ENCODE measurements around the gene TMPRSS4. TPM values are rescaled to one million over a fixed set of nuclear protein-coding genes. Genes with fewer than 3 reads are reported as not detected.

The TMPRSS4 gene
- total RNA-seq, 1 donor from 2014 or later, result not detected

DNA sequence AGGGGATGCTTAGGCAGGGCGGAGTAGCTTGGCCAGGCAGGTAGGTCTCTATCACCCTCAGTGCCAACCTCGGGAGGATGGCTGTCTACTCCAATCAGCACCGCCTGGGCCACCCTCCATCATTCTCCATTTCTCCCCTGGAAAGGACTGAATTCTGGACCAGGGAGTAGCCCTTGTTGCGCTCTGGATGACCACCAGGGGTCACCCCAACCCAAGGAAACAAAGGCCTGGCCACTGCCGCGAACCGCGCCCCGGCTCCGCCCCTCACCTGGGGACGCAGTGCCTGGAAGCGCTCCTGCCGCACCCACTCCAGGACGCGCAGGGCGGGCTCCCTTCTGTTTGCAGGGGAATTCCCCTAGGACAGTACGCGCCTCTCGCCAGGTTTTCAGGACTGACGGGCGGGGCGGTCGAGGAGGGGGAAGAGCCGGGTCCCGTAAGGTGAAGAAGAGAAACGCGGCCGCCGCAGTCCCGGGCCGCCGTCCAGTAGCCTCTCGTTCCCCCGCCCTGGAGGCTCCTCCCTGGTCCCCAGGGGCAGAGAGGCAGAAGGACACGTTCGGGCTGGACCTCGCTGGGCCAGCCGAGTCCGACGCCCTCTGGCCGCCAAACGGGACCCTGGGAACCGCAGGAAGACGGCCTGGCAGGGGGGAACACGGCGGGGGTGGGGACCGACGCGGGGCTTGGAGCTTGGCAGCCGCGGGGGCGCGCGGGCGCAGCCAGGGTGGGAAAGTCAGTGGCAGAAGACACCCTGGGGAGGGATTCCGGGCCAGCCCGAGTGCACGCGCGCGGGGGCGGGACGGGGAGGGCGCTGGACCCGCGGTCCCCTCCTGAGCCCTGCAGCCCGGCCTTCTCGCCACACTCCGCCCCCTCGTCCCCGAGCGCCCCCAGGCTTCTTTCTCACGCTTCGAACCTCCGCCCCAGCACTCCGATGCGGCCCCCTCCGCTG, 68.7 kb downstream of the TMPRSS4 start:
- H3K4me3 Mint-ChIP-seq (ENCODE audit: unreplicated experiment), result peak overlapping the region; percentile 81
- peaks cover 34% of the 10 kb centered on the region for H3K4me1 Mint-ChIP-seq (ENCODE audit: low read depth, unreplicated experiment)
- TF ChIP-seq, protein P1, sequence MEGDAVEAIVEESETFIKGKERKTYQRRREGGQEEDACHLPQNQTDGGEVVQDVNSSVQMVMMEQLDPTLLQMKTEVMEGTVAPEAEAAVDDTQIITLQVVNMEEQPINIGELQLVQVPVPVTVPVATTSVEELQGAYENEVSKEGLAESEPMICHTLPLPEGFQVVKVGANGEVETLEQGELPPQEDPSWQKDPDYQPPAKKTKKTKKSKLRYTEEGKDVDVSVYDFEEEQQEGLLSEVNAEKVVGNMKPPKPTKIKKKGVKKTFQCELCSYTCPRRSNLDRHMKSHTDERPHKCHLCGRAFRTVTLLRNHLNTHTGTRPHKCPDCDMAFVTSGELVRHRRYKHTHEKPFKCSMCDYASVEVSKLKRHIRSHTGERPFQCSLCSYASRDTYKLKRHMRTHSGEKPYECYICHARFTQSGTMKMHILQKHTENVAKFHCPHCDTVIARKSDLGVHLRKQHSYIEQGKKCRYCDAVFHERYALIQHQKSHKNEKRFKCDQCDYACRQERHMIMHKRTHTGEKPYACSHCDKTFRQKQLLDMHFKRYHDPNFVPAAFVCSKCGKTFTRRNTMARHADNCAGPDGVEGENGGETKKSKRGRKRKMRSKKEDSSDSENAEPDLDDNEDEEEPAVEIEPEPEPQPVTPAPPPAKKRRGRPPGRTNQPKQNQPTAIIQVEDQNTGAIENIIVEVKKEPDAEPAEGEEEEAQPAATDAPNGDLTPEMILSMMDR (IDR thresholded peaks at IDR 0.05; ENCODE audit: partially characterized antibody, unreplicated experiment), result peak; percentile 98
- no peaks in the 10 kb centered on the region for H3K36me3 Mint-ChIP-seq (ENCODE audit: unreplicated experiment)
- peaks cover 6% of the 10 kb centered on the region for H3K9me3 Mint-ChIP-seq (ENCODE audit: unreplicated experiment)
- H3K27ac Mint-ChIP-seq (ENCODE audit: unreplicated experiment), result no peak overlapping the region
- DNase-seq, result peak; percentile 90
- H3K27me3 Mint-ChIP-seq (ENCODE audit: unreplicated experiment), result peaks cover 11% of the 10 kb centered on the region

DNA sequence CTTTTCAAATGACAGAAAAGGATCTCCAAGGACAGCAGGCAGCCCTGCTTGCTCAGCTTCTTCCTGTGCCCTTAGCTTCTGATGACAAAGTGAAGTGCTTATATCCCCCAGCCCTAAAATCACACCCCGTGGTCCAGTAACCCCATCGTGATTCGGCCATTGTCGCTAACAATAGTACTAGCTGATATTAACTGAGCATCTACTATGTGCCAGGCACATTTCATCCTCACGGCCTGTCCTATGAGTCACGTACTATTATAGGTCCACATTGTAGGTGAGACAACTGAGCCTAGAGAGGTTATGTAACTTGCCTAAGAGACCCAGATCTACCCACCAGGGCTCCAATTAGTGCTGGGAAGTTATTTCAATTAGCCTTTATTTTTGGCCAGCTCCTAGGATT, 69.7 kb downstream of the TMPRSS4 start:
- Mint-ChIP-seq H3K27me3 (ENCODE audit: unreplicated experiment) (peaks cover 11% of the 10 kb centered on the region), H3K27ac (ENCODE audit: unreplicated experiment) (peak overlapping the region; percentile 57), H3K4me3 (ENCODE audit: unreplicated experiment) (peak overlapping the region; percentile 81), H3K4me1 (ENCODE audit: low read depth, unreplicated experiment) (peaks cover 34% of the 10 kb centered on the region), H3K9me3 (ENCODE audit: unreplicated experiment) (peaks cover 6% of the 10 kb centered on the region), H3K36me3 (ENCODE audit: unreplicated experiment) (no peaks in the 10 kb centered on the region)
- DNase-seq, result no peak
- TF ChIP-seq, protein P1 (IDR thresholded peaks at IDR 0.05; ENCODE audit: partially characterized antibody, unreplicated experiment), result no peak

DNA sequence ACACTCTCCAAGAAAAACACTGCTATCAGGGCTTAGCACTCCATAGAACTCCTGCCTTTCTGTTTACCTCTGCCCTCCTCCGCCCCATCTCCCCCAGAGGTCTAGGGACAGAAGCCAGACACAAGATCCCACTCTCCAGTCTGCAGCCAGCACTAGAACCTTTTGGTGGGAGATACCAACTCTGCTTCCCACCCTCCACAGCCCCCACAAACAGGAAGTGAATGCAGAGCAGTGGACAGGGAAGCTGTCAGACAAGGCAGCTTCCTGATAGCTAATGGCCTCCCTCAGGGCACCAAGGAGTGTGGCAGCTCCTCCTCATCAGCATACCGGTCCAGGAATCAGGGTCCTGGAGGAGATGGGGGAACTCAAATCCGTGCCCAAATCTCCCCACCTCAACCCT, 70.6 kb downstream of the TMPRSS4 start:
- Mint-ChIP-seq H3K36me3 (ENCODE audit: unreplicated experiment) (no peaks in the 10 kb centered on the region), H3K4me1 (ENCODE audit: low read depth, unreplicated experiment) (peaks cover 26% of the 10 kb centered on the region), H3K4me3 (ENCODE audit: unreplicated experiment) (peak overlapping the region; percentile 14), H3K27me3 (ENCODE audit: unreplicated experiment) (peaks cover 7% of the 10 kb centered on the region), H3K27ac (ENCODE audit: unreplicated experiment) (no peak overlapping the region), H3K9me3 (ENCODE audit: unreplicated experiment) (peaks cover 5% of the 10 kb centered on the region)
- TF ChIP-seq, protein P1 (IDR thresholded peaks at IDR 0.05; ENCODE audit: partially characterized antibody, unreplicated experiment), result no peak
- DNase-seq, result no peak

DNA sequence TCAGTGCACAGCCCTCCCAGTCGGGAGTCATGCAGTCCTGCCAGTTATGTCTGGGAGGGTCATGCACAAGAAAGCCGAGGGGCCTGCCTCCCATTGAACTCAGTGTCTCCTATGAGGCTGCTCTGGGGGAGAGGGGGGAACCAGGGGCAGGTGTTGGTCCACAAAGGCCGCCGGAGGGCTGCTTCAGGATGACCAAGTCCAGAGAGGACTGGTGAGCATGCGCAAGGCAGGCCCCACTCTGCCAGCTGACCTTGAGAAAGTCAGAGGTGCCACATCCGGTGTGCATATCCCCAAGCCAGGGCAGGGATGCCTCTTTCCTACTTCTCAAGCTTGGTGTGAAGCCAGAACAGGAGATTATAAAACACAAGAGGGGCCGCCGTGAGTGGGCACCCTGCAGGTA, 71.4 kb downstream of the TMPRSS4 start:
- H3K27ac Mint-ChIP-seq (ENCODE audit: unreplicated experiment), result no peak overlapping the region
- TF ChIP-seq, protein P1 (IDR thresholded peaks at IDR 0.05; ENCODE audit: partially characterized antibody, unreplicated experiment), result no peak
- H3K4me1 Mint-ChIP-seq (ENCODE audit: low read depth, unreplicated experiment), result peaks cover 18% of the 10 kb centered on the region
- DNase-seq, result no peak
- H3K4me3 Mint-ChIP-seq (ENCODE audit: unreplicated experiment), result no peak overlapping the region
- H3K27me3 Mint-ChIP-seq (ENCODE audit: unreplicated experiment), result peaks cover 5% of the 10 kb centered on the region
- peaks cover 5% of the 10 kb centered on the region for H3K9me3 Mint-ChIP-seq (ENCODE audit: unreplicated experiment)
- H3K36me3 Mint-ChIP-seq (ENCODE audit: unreplicated experiment), result no peaks in the 10 kb centered on the region

DNA sequence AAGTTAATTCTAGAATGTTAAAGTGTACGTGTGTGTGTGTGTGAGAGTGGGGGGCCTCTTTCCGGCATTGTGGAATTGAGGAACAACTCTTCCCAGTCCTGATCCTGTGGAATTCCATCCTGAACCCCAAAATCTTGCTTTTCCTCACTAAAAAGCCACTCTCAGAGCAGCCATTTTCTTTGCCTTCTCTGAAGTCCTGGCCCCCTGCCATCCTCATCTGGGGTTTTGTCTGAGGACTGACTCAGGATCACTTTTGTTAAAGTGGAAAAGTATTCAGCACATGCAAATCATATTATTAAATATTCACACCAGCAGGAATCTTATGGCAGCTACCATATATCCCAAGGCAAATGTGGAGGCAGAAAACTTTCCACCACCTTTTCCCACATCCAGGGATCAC, 72.0 kb downstream of the TMPRSS4 start:
- Mint-ChIP-seq H3K27me3 (ENCODE audit: unreplicated experiment) (peaks cover 9% of the 10 kb centered on the region), H3K4me3 (ENCODE audit: unreplicated experiment) (no peak overlapping the region), H3K4me1 (ENCODE audit: low read depth, unreplicated experiment) (peaks cover 18% of the 10 kb centered on the region), H3K9me3 (ENCODE audit: unreplicated experiment) (peaks cover 5% of the 10 kb centered on the region), H3K27ac (ENCODE audit: unreplicated experiment) (no peak overlapping the region), H3K36me3 (ENCODE audit: unreplicated experiment) (no peaks in the 10 kb centered on the region)
- no peak for DNase-seq
- TF ChIP-seq, protein P1 (IDR thresholded peaks at IDR 0.05; ENCODE audit: partially characterized antibody, unreplicated experiment), result no peak
